Transverse colon (tissue), 4 donors: ENCODE data around the gene EIF1. TPM values are rescaled to one million over a fixed set of nuclear protein-coding genes. Genes with fewer than 3 reads are reported as not detected.

ENCODE experiments used
- DNase-seq: peaks from one replicate; pipeline ENCODE4 v3.0.0-alpha.2; 2019
- H3K27ac ChIP-seq, 4 donors: fragments of 200-600 bp; sonication (generic); 2 replicates each; pipeline ENCODE4 v1.5.1; 2016 to 2018; ENCODE audit warnings: inconsistent platforms in 4 of 4
- H3K27me3 ChIP-seq: fragments of 200-600 bp; sonication (generic); 2 replicates; pipeline ENCODE4 v1.5.1; 2017; ENCODE audit warnings: inconsistent platforms
- H3K36me3 ChIP-seq, 4 donors: fragments of 200-600 bp; sonication (generic); 2 replicates each; pipeline ENCODE4 v1.5.1; 2017 to 2019; ENCODE audit warnings: inconsistent platforms in 4 of 4
- H3K4me1 ChIP-seq, 4 donors: fragments of 200-600 bp; sonication (generic); 2 replicates each; pipeline ENCODE4 v1.5.1; 2017 to 2020; ENCODE audit warnings: inconsistent platforms in 4 of 4
- H3K4me3 ChIP-seq, 4 donors: fragments of 200-600 bp; sonication (generic); 1 replicate in 1 of 4; 2 replicates in 3 of 4; pipeline versions ENCODE4 v1.5.1 to v1.6.1; 2017 to 2019; ENCODE audit warnings: inconsistent platforms in 4 of 4
- H3K9me3 ChIP-seq, 2 donors: fragments of 200-600 bp; sonication (generic); 2 replicates each; pipeline ENCODE4 v1.5.1; 2017 to 2019; ENCODE audit warnings: inconsistent platforms in 2 of 2
- CTCF ChIP-seq, 5 experiments: fragments of 200-600 bp in 3 of 5; fragments of 450-650 bp in 2 of 5; sonication (generic) in 3 of 5; IDR thresholded peaks; 1 replicate in 2 of 5; 2 replicates in 3 of 5; pipeline ENCODE4 v1.5.1; 2016 to 2017; ENCODE audit warnings: antibody characterized with exemption in 5 of 5, inconsistent platforms in 3 of 5, mild to moderate bottlenecking in 2 of 5, moderate library complexity in 1 of 5
- EP300 ChIP-seq: sonication (generic); formaldehyde crosslinking; IDR thresholded peaks from one replicate; pipeline ENCODE4 v1.6.1; 2017; ENCODE audit warnings: antibody characterized with exemption, low read depth
- POLR2A ChIP-seq: fragments of 450-650 bp; IDR thresholded peaks from one replicate; pipeline ENCODE4 v1.6.1; 2016; ENCODE audit warnings: antibody characterized with exemption, mild to moderate bottlenecking, moderate library complexity
- POLR2AphosphoS5 ChIP-seq, 3 donors: sonication (generic); formaldehyde crosslinking; IDR thresholded peaks; one replicate each; pipeline ENCODE4 v1.6.1; 2016; ENCODE audit warnings: antibody characterized with exemption in 3 of 3
- WGBS, 2 donors: methylation state at CpG; one replicate each; pipeline ENCODE4 v1.1.5; 2018; ENCODE audit warnings: low coverage in 1 of 2; 5-methylcytosine and 5-hydroxymethylcytosine counted together
- in situ Hi-C, 4 donors: fragments of 200-750 bp; cut with MboI; loops; one replicate each; pipeline versions ENCODE4 v1.15.0 to v1.15.1; 2017; ENCODE audit warnings: low sequenced_read_pairs in 3 of 4, low pct_ligation_motif_present in 1 of 4, low pct_unique_long_range_greater_than_20kb in 1 of 4
- intact Hi-C: fragments of 100-400 bp; cut with DNase I; formaldehyde crosslinking; loops from one replicate; pipeline ENCODE4 v1.15.1; 2023; ENCODE audit warnings: low total_unique reads
- total RNA-seq, 4 donors: library from RNA; depleted of rRNA; stranded (reverse); fragments of >200 nt; gene quantifications; one replicate each; pipeline ENCODE4 v1.1.0, GENCODE V29; 2016

EIF1 gene
- total RNA-seq, 4 donors from 2014 or later: 93.3 to 520 (median 241) TPM

GRCh38 chr17:41717408-41718286, 29.0 kb downstream of the EIF1 start:
- in situ Hi-C loops (no loop called here), intact Hi-C loops (no loop called here)
- H3K4me3 ChIP-seq: no peak overlapping the region

GRCh38 chr17:41718287-41718645, 29.6 kb downstream of the EIF1 start:
- in situ Hi-C loops: no loop called here
- H3K36me3 ChIP-seq: no peaks in the 10 kb centered on the region

More at GRCh38 chr17:41717408-41718286, 29.0 kb downstream of the EIF1 start:
- Histone ChIP-seq H3K27ac (no peak overlapping the region), H3K27me3 (no peaks in the 10 kb centered on the region), H3K4me1 (no peaks in the 10 kb centered on the region), H3K9me3 (no peaks in the 10 kb centered on the region), H3K36me3 (no peaks in the 10 kb centered on the region)
- TF ChIP-seq POLR2AphosphoS5 (IDR thresholded peaks at IDR 0.05): no peak
- TF ChIP-seq CTCF (IDR thresholded peaks at IDR 0.05): no peak
- TF ChIP-seq POLR2A: no peak
- no peak for TF ChIP-seq EP300
- WGBS, 2 donors: 25 to 54% methylated on average over 8 to 15 of the region's 15 CpGs
- DNase-seq: no peak

GRCh38 chr17:41722231-41722630, 33.5 kb downstream of the EIF1 start:
- no peak for DNase-seq
- TF ChIP-seq EP300: no peak
- no peak for TF ChIP-seq CTCF (IDR thresholded peaks at IDR 0.05)
- no peak for TF ChIP-seq POLR2AphosphoS5 (IDR thresholded peaks at IDR 0.05)
- TF ChIP-seq POLR2A: no peak
- intact Hi-C loops: no loop called here
- H3K27ac ChIP-seq: no peak overlapping the region
- 83 to 90% methylated on average over 2 to 7 of the region's 7 CpGs for WGBS, 2 donors
- H3K9me3 ChIP-seq: no peaks in the 10 kb centered on the region
- no peak overlapping the region for H3K4me3 ChIP-seq
- no peaks in the 10 kb centered on the region for H3K27me3 ChIP-seq
- H3K4me1 ChIP-seq: no peaks in the 10 kb centered on the region
- H3K36me3 ChIP-seq: no peaks in the 10 kb centered on the region
- in situ Hi-C loops: no loop called here

More at GRCh38 chr17:41718287-41718645, 29.6 kb downstream of the EIF1 start:
- 55 to 80% methylated on average over 1 to 5 of the region's 5 CpGs for WGBS, 2 donors
- H3K4me3 ChIP-seq: no peak overlapping the region
- H3K27me3 ChIP-seq: no peaks in the 10 kb centered on the region
- no peak overlapping the region for H3K27ac ChIP-seq
- intact Hi-C loops: no loop called here
- no peaks in the 10 kb centered on the region for H3K9me3 ChIP-seq
- TF ChIP-seq POLR2A: no peak
- TF ChIP-seq POLR2AphosphoS5 (IDR thresholded peaks at IDR 0.05): no peak
- TF ChIP-seq EP300: no peak
- TF ChIP-seq CTCF (IDR thresholded peaks at IDR 0.05): no peak
- DNase-seq: no peak
- no peaks in the 10 kb centered on the region for H3K4me1 ChIP-seq

- no peak overlapping the region for H3K27ac ChIP-seq
- intact Hi-C loops (no loop called here), in situ Hi-C loops (no loop called here)
- WGBS, 2 donors: 76% methylated on average over 12 of the region's 12 CpGs; no CpG with 5 or more reads in 1 of the 2 donors
- H3K4me3 ChIP-seq: no peak overlapping the region
- no peak for DNase-seq
- H3K27me3 ChIP-seq: no peaks in the 10 kb centered on the region
- no peaks in the 10 kb centered on the region for H3K4me1 ChIP-seq
- H3K9me3 ChIP-seq: no peaks in the 10 kb centered on the region
- no peaks in the 10 kb centered on the region for H3K36me3 ChIP-seq
- TF ChIP-seq POLR2AphosphoS5 (IDR thresholded peaks at IDR 0.05) (no peak), EP300 (no peak), CTCF (IDR thresholded peaks at IDR 0.05) (no peak), POLR2A (no peak)
These were observed 35.3 kb downstream of the EIF1 start for GRCh38 chr17:41723801-41724475.
